Mucosa of gallbladder (tissue), 1 donor: ENCODE data around the gene PRDM12. TPM values are rescaled to one million over a fixed set of nuclear protein-coding genes. Genes with fewer than 3 reads are reported as not detected.

ENCODE experiments used
- DNase-seq: peaks from one replicate; pipeline ENCODE4 v3.0.0-alpha.2; 2020; ENCODE audit warnings: low spot score
- total RNA-seq: library from RNA; stranded (reverse); gene quantifications from one replicate; pipeline ENCODE4 v1.2.1, GENCODE V29; 2021
- donor health status: DM: no; HTN: no; CAD: no.

PRDM12 gene
- total RNA-seq = 0.09 TPM

DNA sequence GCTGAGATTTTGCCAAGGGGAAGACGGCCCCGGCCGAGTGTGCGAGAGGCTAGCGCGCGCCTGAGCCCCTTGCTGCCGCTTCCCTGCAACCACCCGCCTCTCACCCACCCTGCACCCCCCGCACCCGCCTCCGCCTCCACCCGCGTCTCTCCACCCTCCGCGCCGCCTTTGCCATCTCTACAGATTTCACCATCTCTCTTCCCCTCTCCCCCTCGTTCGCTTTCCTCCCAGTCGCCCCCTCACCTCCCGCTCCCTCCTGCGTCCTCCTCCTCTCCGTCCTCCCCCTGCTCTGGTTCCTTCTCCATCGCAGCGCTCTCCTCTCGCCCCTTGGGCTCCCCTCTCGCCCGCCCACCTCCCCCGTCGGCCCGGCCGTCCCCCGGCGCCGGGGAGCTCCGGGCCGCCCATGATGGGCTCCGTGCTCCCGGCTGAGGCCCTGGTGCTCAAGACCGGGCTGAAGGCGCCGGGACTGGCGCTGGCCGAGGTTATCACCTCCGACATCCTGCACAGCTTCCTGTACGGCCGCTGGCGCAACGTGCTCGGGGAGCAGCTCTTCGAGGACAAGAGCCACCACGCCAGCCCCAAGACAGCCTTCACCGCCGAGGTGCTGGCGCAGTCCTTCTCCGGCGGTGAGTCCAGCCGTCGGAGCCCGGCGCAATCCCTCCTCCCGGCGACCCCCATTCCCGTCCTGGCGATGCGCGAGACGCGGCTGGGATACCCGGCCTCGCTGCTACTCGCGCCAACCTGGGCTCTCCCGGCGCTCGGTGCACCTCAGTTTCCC, at the start of gene PRDM12:
Gene PRDM12, plus strand, starts transcription at position 344 of the 778 bp plus-strand sequence. Its CDS starts 60 bp downstream, at position 404.
- no peak for DNase-seq

DNA sequence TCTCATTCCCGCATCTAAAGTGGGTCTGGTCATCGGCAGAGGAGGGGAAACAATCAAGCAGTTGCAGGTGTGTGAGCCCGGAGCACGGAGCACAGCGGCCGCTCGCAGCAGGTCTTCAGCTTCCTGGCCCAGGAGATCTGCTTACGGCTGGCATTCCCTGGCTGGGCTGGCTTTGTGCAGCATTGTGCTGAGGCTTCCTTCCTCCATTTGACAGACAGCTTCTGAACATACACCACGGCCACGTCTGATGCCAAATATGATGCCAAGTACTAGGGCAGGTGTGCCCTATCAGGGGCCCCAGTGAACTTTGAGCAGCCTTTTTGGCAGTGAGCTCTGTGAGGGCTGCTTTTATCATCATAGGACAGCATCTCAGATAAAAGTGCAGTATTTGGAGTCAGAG, 47.9 kb upstream of the PRDM12 start:
- no peak for DNase-seq

DNA sequence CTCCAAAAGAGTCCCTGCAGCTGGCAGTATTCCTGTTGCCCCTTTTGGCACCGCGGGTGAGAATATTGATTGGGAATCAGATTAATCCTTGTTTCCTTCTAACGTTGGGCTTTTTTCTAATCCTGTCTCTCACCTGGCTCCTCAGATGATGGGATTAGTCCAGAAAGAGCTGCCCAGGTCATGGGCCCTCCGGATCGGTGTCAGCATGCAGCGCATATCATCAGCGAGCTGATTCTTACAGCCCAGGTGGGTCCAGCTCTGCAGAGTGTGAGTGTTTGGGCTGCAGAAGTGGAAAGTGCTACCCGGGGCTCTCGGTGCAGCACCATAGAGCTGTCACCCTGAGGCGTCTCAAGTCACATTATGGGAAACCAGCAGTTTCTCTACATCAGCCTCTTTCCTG, 40.9 kb upstream of the PRDM12 start:
- no peak for DNase-seq

DNA sequence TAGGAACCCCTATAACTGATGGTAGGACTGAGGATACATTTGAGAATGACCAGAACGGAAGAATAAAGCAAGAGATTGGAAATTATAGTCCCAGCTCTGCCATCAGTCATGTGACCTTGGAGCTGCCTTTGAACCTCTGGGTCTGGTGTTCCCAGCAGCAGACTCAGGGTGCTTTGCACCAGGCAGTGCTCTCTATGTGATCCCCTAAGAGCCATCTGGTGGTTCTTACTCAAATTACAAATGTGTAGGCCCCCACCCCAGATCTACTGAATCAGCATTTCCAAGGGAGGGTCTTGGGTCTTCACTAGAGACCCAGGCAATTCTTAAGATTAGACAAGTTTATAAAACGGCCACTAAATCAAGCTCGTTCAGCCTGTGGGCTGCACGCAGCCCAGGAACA, 40.2 kb upstream of the PRDM12 start:
- DNase-seq = no peak

DNA sequence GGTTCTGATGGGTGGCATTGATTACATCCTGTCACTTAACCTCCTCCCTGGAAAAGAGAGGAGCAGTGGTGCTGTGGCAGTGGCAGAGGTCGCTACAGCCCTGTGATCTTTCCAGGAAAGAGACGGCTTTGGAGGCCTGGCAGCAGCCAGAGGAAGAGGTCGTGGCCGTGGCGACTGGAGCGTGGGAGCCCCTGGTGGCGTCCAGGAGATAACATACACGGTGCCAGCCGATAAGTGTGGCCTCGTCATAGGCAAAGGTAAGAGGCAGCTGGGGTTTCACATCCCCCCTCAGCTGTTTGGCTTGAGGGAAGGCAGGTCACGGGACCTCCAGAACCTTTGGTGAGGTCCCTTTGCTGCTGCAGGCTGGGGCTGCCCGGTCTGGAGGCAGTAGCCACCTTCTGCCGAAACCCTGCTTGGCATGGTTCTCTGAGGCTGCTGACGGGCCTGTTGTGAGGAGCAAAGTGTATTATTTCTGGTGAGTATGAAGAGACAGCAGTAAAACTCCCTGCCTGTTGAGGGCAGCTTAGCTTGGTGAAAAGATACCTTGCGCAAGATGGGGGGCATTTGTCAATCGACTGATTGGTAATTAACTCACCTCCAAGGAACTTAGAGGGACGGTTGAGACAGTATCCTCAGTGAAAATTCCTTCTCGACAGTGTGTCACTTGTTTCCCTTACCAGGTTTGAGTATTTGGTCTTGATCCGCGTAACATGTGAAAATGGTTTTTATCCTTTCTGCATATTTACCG, 38.0 kb upstream of the PRDM12 start:
- DNase-seq = no peak

DNA sequence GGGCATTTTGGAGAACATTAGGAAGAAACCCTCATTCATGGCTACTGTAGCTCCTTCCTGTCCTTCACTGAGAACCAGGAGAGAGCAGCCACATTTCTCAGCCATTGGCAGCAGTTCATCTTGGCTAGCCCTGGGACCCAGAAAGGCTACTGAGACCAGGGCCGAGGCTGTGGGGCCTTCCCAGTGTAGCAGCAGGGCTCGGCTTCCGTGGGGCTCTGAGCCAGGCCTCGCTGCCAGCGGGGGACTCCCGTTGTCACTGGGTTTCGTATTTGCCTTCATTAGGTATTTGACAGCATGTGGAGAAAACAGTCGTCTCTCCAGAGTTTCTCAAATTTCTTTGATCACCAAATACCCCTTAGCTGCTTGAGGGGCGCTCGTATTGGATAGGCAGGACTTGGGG, 37.3 kb upstream of the PRDM12 start:
- DNase-seq = no peak

DNA sequence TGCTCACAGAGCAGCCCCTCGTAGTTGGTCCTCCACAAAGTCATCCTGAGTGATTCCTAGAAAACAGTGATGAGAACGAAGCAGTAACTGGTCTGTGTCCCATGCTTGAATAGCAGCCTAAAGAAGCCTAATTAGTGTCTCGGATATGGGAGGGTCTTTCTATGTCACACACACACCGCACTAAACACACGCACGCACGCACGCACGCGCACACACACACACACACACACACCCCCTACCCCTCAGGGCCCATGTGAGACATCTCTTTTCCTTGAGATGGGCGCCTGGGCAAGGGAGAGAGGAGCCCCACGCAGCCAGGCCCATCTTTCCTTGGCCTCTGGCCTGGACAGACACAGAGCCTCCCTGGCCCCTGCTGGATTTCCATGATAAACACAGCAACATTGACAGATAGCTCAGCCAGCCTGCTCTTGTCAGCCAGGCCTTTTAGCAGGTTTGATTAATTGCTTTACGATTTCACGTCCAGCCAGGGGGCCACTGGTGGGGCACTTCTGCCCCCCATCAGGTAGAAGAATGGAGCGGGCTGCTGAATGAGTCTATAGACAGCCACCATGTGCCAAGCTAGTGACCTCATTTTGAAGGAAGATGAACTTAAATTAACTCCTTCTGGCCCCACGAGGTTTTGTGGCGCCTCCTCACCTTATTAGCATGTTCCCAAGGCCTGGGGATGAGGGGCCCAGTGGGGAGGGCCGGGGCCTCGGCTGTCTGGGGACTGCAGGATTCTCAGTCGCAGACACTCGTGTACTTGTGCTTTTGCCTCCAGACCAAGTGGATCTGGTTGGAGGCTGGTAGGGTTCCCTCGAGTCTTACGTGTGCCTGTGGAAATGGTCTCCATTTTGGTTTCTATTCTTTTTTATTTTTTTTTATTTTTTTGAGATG, 36.2 kb upstream of the PRDM12 start:
- no peak for DNase-seq

DNA sequence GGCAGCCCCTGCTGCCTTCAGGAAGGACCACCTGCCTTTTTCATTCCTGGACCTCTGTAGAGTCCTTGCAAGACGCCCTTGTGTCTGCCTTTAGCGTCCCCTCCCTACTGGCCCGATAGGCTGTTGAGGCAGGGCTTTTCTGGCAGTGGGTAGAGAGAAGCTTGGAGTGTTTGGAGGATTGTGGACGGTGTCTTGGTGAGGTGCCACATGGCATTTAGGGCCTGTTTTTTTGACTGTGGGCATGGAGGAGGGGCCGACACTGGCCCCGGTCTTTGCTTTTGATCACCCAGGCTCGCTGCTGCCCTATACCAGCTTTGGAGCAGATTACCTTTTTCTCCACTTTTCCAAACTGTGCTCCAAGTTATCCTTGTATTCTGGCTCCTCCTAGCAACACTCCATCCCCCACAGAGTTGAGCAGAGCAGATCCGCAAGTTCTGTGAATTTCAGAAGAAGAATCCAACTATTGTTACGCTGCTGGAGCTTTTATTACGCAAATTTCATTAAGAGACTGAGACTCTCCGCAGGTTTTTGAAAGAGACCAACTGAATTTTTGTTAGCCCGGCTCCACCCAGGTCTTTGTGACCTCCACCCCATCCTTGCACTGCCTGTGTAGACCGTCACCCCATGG, 34.8 kb upstream of the PRDM12 start:
- DNase-seq = no peak

DNA sequence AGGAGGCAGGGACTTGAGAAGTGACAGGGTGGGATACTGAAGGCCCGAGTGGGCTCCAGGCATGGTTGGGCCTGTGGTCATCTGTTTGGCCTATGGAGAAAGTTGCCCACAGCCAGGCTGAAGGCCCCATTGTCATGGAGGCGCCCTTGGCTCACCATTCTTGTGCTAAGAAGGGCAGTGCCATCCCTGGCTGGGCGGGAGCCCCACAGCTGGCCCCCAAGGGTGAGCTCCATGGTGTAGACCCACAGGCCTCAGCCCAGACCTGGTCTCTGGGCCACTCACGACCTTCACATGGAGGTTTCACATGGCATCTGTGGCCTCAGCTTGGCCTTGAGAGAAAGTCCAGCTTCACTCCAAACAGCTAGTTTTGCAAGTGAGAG, 34.3 kb upstream of the PRDM12 start:
- DNase-seq = no peak

DNA sequence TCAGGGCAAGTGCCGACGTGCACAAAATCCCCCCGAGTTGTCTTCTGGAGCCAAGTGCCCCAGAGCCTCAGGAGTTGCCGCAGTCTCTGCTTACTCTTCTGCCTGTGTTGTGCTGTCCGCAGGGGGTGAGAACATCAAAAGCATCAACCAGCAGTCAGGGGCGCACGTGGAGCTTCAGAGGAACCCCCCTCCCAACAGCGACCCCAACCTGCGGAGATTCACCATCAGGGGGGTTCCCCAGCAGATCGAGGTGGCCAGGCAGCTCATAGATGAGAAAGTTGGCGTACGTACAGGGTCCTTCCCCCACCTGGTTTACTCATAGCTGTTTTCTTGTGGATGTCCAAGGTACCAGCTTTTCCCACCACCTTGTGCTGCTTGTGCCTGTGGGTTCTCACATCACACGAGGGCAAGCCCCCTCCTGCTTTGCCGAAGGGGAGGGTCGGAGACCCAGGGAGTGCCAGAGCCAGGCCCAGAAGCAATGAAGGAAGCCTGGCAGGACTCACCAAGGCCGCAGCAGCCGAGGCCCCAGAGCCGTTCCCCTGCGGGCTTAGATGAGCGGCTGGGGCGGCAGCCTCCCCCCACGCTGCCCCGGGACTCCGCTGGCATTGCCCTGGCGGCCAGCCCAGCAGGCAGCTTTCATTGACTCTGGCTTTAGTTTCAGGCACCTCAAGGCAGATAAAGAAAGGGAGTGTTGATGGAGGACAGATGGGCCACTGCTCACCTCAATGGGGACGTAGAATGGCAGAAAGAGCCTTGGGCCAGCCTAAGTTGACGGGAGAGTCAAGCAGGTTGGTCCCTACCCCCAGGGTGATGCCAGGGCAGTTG, 33.7 kb upstream of the PRDM12 start:
- DNase-seq = no peak

DNA sequence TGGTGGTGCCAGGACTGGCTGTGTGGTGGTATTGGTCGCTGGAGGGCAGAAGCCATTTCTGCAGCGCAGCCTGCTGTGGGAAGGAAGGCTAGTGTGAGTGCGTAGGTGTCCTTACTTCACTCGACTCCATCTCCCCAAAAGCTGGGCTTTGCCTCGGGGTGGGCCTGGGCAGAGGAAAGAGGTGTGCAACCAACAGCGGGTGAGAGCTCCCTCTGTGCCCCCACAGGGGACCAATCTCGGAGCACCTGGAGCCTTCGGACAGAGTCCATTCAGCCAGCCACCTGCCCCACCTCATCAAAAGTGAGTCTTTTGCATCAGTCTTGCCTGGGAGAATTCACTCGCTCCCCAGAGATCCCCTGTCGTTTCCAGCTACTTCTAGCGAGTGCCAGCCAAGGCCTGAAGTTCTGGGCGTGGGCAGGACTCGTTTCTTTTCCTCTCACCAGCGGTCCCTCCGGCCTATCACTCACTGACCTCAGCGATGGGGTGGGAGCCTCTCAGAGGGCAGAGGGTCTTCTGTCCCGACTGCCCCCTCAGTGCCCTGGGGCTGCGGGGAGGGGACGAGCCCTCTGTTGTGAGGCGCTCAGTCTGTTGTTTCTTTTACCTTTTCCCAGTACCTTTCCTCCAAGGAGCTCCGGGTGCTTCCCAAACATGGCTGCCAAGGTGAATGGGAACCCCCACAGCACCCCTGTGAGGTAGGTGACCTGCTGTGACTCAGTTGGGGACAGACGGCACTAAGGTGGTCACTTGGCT, 32.9 kb upstream of the PRDM12 start:
- DNase-seq = no peak

DNA sequence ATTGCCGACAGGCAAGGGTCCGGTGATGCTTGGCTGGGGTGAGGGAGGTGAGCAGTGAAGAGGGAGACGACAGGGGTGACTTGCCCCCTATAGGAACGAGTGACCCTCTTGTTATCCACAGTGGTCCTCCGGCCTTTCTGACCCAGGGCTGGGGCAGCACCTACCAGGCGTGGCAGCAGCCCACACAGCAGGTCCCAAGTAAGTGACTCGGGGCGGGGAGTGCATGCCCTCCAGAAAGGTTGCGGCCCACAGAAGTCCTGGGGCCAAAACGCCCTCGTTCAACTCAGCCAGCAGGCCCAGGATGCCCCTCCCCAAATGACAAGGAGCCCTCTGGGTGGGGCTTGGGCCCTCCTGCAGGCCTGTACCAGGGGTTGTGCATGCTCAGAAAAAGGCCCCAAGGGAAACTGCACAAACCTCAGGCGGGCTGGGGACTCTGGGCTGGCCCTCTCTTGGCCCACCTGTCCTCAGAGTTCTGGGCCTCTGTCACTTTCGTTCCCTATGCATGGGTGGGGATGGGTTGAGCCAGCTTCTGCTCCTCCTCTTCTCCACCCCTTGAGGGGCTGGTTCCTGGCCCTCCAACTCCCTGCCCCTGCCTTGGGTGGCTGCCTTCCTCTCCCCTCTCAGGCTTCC, 32.2 kb upstream of the PRDM12 start:
- DNase-seq = no peak

DNA sequence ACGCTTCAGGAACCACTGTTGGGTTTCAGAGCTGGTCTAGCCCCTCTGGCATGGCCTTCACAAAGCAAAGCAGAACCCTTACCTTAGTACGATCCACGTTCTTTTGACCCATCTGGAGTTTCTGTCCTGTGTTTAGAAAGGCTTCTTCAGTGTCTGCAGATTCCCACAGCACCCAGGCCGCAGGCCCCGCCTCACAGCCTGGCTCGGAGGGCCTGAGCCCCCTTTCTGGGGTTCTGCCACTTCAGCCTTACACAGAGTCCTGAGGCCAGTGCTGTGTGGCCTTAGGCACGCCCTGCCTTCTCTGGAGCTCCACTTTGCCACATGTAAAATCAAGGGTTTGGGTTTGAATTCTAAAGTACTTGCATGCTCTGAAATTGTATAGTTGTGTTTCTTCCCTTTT, 31.6 kb upstream of the PRDM12 start:
- DNase-seq = no peak

DNA sequence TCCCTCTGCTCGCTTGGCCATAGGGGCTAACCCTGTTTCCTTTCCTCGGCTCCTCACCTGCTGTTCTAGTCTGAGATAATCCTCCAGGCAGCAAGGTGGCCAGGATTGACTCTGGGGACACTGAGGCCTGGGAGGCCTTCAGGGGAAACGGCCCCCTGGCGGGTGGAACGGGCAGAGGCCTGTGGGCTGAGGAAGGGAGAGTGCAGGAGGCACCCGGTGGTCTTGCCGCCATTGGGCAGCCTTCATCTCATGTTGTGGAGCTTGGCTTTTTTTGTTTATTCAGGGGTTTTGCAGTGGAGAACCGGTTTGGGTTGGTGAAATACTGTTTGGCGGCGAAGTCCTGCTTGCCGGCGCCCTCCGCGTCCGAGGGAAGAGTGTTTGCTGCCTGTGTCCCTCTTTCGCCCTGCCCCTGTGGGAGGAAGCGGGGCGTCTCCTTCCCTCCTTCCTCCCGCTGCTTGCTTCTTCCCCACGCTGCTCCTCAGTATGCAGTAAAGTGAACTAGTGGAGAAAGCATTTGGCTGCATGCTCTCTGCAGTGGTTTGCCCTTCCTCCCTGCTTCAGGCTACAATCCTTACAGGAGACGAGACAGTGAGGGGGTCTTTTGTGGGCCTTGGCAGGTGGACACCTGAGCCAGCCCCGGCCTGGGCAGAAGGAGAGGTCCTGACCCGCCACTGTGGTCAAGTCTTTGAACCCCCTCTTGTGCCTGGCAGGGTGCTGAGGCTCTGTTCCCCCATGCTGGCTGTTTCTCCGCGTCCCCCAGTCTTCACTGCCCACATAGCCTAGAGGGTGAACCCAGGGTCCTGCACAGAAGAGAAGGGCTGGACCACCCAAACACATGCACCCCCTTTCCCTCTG, 30.8 kb upstream of the PRDM12 start:
- no peak for DNase-seq

DNA sequence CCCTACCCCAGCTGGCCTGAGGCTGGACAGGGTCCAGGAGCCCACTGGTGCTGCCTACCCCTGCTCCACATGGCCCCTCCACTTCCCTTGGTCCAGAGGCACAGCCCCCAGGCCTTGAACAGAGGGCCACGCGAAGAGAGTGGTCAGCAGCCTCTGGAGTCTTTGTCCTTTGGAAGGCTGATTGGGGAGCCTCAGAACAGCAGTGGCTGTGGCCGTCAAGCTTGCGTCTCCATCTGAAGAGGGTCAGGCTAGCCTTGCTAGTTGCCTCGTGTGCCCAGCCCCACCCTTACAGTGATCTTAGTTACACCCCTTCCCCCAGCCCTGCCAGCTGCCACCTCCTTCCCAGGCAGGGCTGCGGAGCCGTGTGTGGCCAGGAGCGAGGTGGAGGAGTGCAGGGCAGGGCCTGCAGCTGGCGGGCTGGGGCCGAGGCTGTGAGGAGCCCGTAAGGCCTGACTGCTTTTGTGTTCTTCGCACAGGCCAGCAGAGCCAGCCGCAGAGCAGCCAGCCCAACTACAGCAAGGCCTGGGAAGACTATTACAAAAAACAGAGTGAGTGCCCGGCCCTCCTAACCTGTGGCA, 30.1 kb upstream of the PRDM12 start:
- no peak for DNase-seq

DNA sequence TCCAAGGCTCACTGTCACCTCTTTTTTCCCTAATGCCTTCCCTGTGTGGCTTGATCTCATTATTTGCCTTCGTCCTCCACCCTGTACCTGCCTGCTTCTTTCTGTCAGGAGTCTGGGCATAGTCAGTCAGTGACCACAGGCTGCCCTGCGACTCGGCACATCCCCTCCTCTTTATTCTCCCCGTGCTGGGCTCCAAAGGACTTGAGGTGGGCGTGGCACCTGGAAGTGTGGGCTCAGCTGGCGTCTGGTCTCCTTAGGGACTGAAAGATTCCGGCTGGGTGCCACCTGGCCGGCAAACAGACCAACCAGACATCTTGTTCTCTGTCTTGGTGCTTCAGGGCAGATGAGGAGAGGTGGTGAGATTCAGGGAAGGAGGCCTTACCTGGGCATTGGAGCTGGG, 29.6 kb upstream of the PRDM12 start:
- DNase-seq = no peak

DNA sequence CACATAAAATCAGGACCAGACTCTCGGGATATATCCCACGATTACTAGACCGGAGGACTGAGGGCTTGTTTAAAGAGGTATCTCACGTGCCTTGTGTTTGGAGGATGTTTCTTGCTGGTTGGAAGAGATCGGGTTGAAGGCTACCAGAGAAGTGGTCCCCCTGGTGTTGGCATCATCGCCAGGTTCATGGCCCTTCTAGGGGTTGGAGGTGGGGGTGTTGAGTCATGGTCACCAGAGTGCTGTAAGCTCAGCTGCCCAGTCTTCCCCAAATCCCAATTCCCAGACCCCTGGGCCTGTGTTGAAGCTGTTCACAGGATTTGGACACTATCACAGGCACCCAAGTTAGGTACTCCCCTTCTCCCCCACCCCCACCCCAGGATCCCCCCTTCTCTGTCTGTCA, 29.1 kb upstream of the PRDM12 start:
- no peak for DNase-seq
